Activated CD8-positive, alpha-beta memory T cell treated with anti-CD3 and anti-CD28 coated beads, Interleukin-2, amount 50 U/mL, for 48 hours (primary cell): Measurements from ENCODE around the gene NIPBL.
"Not testable (repeated sequence)": the region's sequence is repeated elsewhere in the genome, so short reads cannot be mapped to it uniquely, and the experiment has no call there.

Source experiments
- DNase-seq: peaks from one replicate; pipeline ENCODE4 v3.0.0-alpha.2; 2020

Gene NIPBL

GRCh38 chr5:36879274-36880033 is 2.9 kb downstream of the NIPBL start:
- no peak for DNase-seq

- DNase-seq: no peak
These were observed 4.2 kb downstream of the NIPBL start for GRCh38 chr5:36880761-36881160.

- no peak for DNase-seq
These were observed 4.7 kb downstream of the NIPBL start for GRCh38 chr5:36881304-36881703.

- DNase-seq: no peak
These were observed 5.2 kb downstream of the NIPBL start for GRCh38 chr5:36881807-36882206.

- no peak for DNase-seq
These were observed 5.7 kb downstream of the NIPBL start for GRCh38 chr5:36882250-36882649.

GRCh38 chr5:36883894-36884462 is 7.4 kb downstream of the NIPBL start:
- DNase-seq: no peak

- DNase-seq: no peak
These were observed 8.6 kb downstream of the NIPBL start for GRCh38 chr5:36885149-36885548.

GRCh38 chr5:36885566-36886485 is 9.3 kb downstream of the NIPBL start:
- no peak for DNase-seq

- no peak for DNase-seq
These were observed 10.2 kb downstream of the NIPBL start for GRCh38 chr5:36886791-36887190.

- DNase-seq: no peak
These were observed 11.0 kb downstream of the NIPBL start for GRCh38 chr5:36887532-36887931.

GRCh38 chr5:36888303-36888702 is 11.7 kb downstream of the NIPBL start:
- no peak for DNase-seq

GRCh38 chr5:36889264-36889663 is 12.7 kb downstream of the NIPBL start:
- DNase-seq: no peak

GRCh38 chr5:36891266-36891665 is 14.7 kb downstream of the NIPBL start:
- no peak for DNase-seq

- not testable (repeated sequence) for DNase-seq
These were observed 15.7 kb downstream of the NIPBL start for GRCh38 chr5:36892085-36892830.

- no peak for DNase-seq
These were observed 18.4 kb downstream of the NIPBL start for GRCh38 chr5:36894954-36895353.

GRCh38 chr5:36896476-36896875 is 19.9 kb downstream of the NIPBL start:
- no peak for DNase-seq

- DNase-seq: no peak
These were observed 21.0 kb downstream of the NIPBL start for GRCh38 chr5:36897616-36898015.

- DNase-seq: no peak
These were observed 23.3 kb downstream of the NIPBL start for GRCh38 chr5:36899860-36900259.

- DNase-seq: no peak
These were observed 23.7 kb downstream of the NIPBL start for GRCh38 chr5:36900283-36900682.

GRCh38 chr5:36901077-36901476 is 24.5 kb downstream of the NIPBL start:
- not testable (repeated sequence) for DNase-seq

- no peak for DNase-seq
These were observed 25.3 kb downstream of the NIPBL start for GRCh38 chr5:36901856-36902255.

GRCh38 chr5:36902353-36902752 is 25.8 kb downstream of the NIPBL start:
- DNase-seq: no peak

- no peak for DNase-seq
These were observed 28.1 kb downstream of the NIPBL start for GRCh38 chr5:36904677-36905076.
